WTC11 (cell line): ENCODE results near the gene NTN1. TPM values are rescaled to one million over a fixed set of nuclear protein-coding genes. Genes with fewer than 3 reads are reported as not detected.

Experiments
- ATAC-seq: fragments of 200-7000 bp; cut with Tn5 transposase; 2 replicates; pipeline ENCODE4 v1.10.0; 2021; ENCODE audit warnings: mild to moderate bottlenecking, moderate library complexity
- CTCF ChIA-PET: fragments of 300-600 bp; sonication (Branson Sonifier 250); formaldehyde crosslinking; loops from one replicate; lab custom pipeline; 2021; ENCODE audit warnings: antibody characterized with exemption; lab: Charles Lee
- POLR2A ChIA-PET: fragments of 350-600 bp; sonication (Branson Sonifier 250); formaldehyde crosslinking; loops from one replicate; lab custom pipeline; 2021; ENCODE audit warnings: antibody characterized with exemption; lab: Charles Lee
- DNase-seq: peaks from one replicate; pipeline ENCODE4 v3.0.0; 2021; ENCODE audit warnings: low spot score
- H3K27ac Mint-ChIP-seq: 2 replicates; pipeline ENCODE4 v1.8.0; 2021; ENCODE audit warnings: mixed read lengths
- H3K27me3 Mint-ChIP-seq: 2 replicates; pipeline ENCODE4 v1.8.0; 2021; ENCODE audit warnings: low read depth, mild to moderate bottlenecking, moderate library complexity, mixed read lengths
- H3K36me3 Mint-ChIP-seq: 2 replicates; pipeline ENCODE4 v1.8.0; 2021; ENCODE audit warnings: mixed read lengths
- H3K4me1 Mint-ChIP-seq: 2 replicates; pipeline ENCODE4 v1.8.0; 2022; ENCODE audit warnings: mixed read lengths
- H3K4me3 Mint-ChIP-seq: 2 replicates; pipeline ENCODE4 v1.8.0; 2021; ENCODE audit warnings: mild to moderate bottlenecking, moderate library complexity, mixed read lengths
- H3K9me3 Mint-ChIP-seq: 2 replicates; pipeline ENCODE4 v1.8.0; 2021; ENCODE audit warnings: mixed read lengths
- CBFB ChIP-seq: sonication (generic); formaldehyde crosslinking; IDR thresholded peaks from 2 replicates; pipeline ENCODE4 v1.8.1; 2022; ENCODE audit warnings: mild to moderate bottlenecking, low read depth, missing genetic modification reagents
- FOXP1 ChIP-seq: sonication (generic); formaldehyde crosslinking; IDR thresholded peaks from 2 replicates; pipeline ENCODE4 v1.8.0; 2022; ENCODE audit warnings: missing genetic modification reagents, mild to moderate bottlenecking, moderate library complexity, borderline replicate concordance
- IRF2 ChIP-seq: sonication (generic); formaldehyde crosslinking; IDR thresholded peaks from 2 replicates; pipeline ENCODE4 v1.8.0; 2022; ENCODE audit warnings: low read depth, missing genetic modification reagents, borderline replicate concordance
- JAZF1 ChIP-seq: fragments of 250-450 bp; sonication (Bioruptor Pico); IDR thresholded peaks from 2 replicates; pipeline ENCODE4 v1.9.0; 2021; ENCODE audit warnings: moderate library complexity, mild to moderate bottlenecking, inconsistent platforms
- KAT7 ChIP-seq: sonication (generic); formaldehyde crosslinking; IDR thresholded peaks from 2 replicates; pipeline ENCODE4 v1.8.1; 2023; ENCODE audit warnings: missing genetic modification reagents, mild to moderate bottlenecking, borderline replicate concordance
- NFYB ChIP-seq: sonication (generic); formaldehyde crosslinking; conservative IDR thresholded peaks from 2 replicates; pipeline ENCODE4 v1.8.0; 2022; ENCODE audit warnings: low read depth, missing genetic modification reagents
- NR1H2 ChIP-seq: sonication (generic); formaldehyde crosslinking; IDR thresholded peaks from 2 replicates; pipeline ENCODE4 v1.9.0; 2021; ENCODE audit warnings: mild to moderate bottlenecking, moderate library complexity, missing genetic modification reagents
- RORB ChIP-seq: fragments of 250-450 bp; sonication (Bioruptor Pico); IDR thresholded peaks from 2 replicates; pipeline ENCODE4 v1.9.0; 2021; ENCODE audit warnings: mild to moderate bottlenecking
- SMAD4 ChIP-seq: sonication (generic); formaldehyde crosslinking; IDR thresholded peaks from 2 replicates; pipeline ENCODE4 v1.8.0; 2022; ENCODE audit warnings: mild to moderate bottlenecking, missing genetic modification reagents
- SP1 ChIP-seq: sonication (generic); formaldehyde crosslinking; conservative IDR thresholded peaks from 2 replicates; pipeline ENCODE4 v1.8.1; 2022; ENCODE audit warnings: missing genetic modification reagents
- ZNF138 ChIP-seq: sonication (generic); formaldehyde crosslinking; conservative IDR thresholded peaks from 2 replicates; pipeline ENCODE4 v1.8.1; 2022; ENCODE audit warnings: mild to moderate bottlenecking, moderate library complexity, missing genetic modification reagents
- ZNF219 ChIP-seq: sonication (generic); formaldehyde crosslinking; IDR thresholded peaks from 2 replicates; pipeline ENCODE4 v1.8.0; 2023; ENCODE audit warnings: missing genetic modification reagents, mild to moderate bottlenecking, borderline replicate concordance
- ZNF232 ChIP-seq: sonication (generic); formaldehyde crosslinking; IDR thresholded peaks from 2 replicates; pipeline ENCODE4 v1.8.0; 2022; ENCODE audit warnings: mild to moderate bottlenecking, missing genetic modification reagents
- total RNA-seq: library from RNA; stranded (reverse); gene quantifications from 3 replicates; pipeline ENCODE4 v1.2.3, GENCODE V29; 2021
- TF ChIP-seq, protein P1 (sequence below): sonication (generic); formaldehyde crosslinking; IDR thresholded peaks from 2 replicates; pipeline ENCODE4 v1.8.0; 2022; ENCODE audit warnings: mild to moderate bottlenecking, missing genetic modification reagents
- TF ChIP-seq, protein P2 (sequence below): fragments of 250-450 bp; sonication (Bioruptor Pico); IDR thresholded peaks from 2 replicates; pipeline ENCODE4 v1.9.0; 2021; ENCODE audit warnings: moderate library complexity, mild to moderate bottlenecking, inconsistent platforms, borderline replicate concordance
- TF ChIP-seq, protein P3 (sequence below): sonication (generic); formaldehyde crosslinking; IDR thresholded peaks from 2 replicates; pipeline ENCODE4 v1.8.1; 2023; ENCODE audit warnings: mild to moderate bottlenecking, moderate library complexity, missing genetic modification reagents
- TF ChIP-seq, protein P4 (sequence below): fragments of 250-450 bp; sonication (Bioruptor Pico); IDR thresholded peaks from 2 replicates; pipeline ENCODE4 v1.9.0; 2021; ENCODE audit warnings: mild to moderate bottlenecking, borderline replicate concordance

Gene NTN1
- total RNA-seq, 1 experiment from 2014 or later: 5.5 TPM

DNA sequence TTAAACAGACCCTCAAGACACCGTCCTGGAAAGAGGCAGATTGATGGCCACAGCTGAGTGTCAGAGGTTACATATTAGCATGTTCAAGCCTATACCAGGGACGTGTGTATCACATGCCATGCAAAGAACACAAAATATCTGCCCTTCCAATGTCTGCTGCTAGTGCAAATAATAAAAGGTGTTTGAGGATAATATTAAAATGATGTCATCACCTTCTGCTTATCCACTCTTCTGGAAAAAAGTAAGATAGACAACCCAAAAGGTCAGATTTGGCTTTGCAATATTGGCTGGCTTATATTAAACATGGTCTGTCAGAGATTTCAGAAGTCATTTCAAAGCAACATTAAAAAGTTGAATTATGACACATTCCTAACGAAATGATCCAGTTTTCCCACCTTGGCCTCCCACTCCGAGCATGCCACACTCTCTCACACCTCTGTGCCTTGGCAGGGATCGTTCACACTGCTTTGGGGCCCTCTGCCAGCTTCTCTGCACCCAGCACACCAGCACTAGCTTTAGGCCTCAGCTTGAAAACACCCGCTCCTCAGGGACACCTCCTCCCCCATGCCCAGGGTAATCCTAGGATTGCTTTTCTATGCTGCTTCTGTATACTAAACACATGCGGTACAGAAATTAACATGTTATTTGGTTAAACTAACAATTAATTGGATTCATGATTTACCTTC is 248.2 kb downstream of the NTN1 start:
- Mint-ChIP-seq H3K27me3 (no peaks in the 10 kb centered on the region), H3K4me3 (no peak overlapping the region), H3K4me1 (peaks cover 7% of the 10 kb centered on the region), H3K36me3 (no peaks in the 10 kb centered on the region), H3K9me3 (no peaks in the 10 kb centered on the region), H3K27ac (no peak overlapping the region)
- TF ChIP-seq ZNF232: no peak
- no peak for TF ChIP-seq NR1H2 (CRISPR knock-in tag)
- TF ChIP-seq ZNF138: no peak
- TF ChIP-seq, protein P1, sequence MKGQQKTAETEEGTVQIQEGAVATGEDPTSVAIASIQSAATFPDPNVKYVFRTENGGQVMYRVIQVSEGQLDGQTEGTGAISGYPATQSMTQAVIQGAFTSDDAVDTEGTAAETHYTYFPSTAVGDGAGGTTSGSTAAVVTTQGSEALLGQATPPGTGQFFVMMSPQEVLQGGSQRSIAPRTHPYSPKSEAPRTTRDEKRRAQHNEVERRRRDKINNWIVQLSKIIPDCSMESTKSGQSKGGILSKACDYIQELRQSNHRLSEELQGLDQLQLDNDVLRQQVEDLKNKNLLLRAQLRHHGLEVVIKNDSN: no peak
- no peak for TF ChIP-seq ZNF219 (CRISPR knock-in tag)
- TF ChIP-seq, protein P2, sequence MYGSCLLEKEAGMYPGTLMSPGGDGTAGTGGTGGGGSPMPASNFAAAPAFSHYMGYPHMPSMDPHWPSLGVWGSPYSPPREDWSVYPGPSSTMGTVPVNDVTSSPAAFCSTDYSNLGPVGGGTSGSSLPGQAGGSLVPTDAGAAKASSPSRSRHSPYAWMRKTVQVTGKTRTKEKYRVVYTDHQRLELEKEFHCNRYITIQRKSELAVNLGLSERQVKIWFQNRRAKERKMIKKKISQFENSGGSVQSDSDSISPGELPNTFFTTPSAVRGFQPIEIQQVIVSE (CRISPR knock-in tag): no peak
- TF ChIP-seq KAT7: no peak
- TF ChIP-seq IRF2 (CRISPR knock-in tag): no peak
- no peak for TF ChIP-seq NFYB
- no peak for TF ChIP-seq CBFB (CRISPR knock-in tag)
- TF ChIP-seq RORB (CRISPR knock-in tag): no peak
- TF ChIP-seq SMAD4: no peak
- TF ChIP-seq SP1 (CRISPR knock-in tag): no peak
- TF ChIP-seq, protein P3, sequence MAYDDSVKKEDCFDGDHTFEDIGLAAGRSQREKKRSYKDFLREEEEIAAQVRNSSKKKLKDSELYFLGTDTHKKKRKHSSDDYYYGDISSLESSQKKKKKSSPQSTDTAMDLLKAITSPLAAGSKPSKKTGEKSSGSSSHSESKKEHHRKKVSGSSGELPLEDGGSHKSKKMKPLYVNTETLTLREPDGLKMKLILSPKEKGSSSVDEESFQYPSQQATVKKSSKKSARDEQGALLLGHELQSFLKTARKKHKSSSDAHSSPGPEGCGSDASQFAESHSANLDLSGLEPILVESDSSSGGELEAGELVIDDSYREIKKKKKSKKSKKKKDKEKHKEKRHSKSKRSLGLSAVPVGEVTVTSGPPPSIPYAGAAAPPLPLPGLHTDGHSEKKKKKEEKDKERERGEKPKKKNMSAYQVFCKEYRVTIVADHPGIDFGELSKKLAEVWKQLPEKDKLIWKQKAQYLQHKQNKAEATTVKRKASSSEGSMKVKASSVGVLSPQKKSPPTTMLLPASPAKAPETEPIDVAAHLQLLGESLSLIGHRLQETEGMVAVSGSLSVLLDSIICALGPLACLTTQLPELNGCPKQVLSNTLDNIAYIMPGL (CRISPR knock-in tag): no peak
- DNase-seq: no peak
- ChIA-PET CTCF (no interaction called here), POLR2A (no interaction called here)
- ATAC-seq: no peak

DNA sequence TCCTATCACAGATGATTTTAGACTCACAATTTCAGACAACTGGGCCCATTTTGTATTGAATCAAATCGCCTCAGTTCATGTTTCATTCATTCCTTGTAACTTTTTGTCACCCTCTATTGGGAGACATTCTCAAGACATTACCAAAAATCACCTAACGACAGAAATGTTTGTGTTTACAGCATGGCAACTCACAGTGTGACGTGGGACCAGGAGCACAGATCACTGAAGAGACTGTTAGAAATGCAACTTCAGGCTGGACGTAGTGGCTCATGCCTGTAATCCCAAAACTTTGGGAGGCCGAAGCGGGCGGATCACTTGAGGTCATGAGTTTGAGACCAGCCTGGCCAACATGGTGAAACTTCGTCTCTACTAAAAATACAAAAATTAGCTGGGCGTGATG is 249.6 kb downstream of the NTN1 start:
- peaks cover 7% of the 10 kb centered on the region for H3K4me1 Mint-ChIP-seq
- ChIA-PET POLR2A (no interaction called here), CTCF (no interaction called here)
- H3K9me3 Mint-ChIP-seq: no peaks in the 10 kb centered on the region
- no peak for DNase-seq
- TF ChIP-seq FOXP1 (CRISPR knock-in tag): no peak
- no peak for TF ChIP-seq IRF2 (CRISPR knock-in tag)
- TF ChIP-seq JAZF1 (CRISPR knock-in tag): no peak
- TF ChIP-seq, protein P4, sequence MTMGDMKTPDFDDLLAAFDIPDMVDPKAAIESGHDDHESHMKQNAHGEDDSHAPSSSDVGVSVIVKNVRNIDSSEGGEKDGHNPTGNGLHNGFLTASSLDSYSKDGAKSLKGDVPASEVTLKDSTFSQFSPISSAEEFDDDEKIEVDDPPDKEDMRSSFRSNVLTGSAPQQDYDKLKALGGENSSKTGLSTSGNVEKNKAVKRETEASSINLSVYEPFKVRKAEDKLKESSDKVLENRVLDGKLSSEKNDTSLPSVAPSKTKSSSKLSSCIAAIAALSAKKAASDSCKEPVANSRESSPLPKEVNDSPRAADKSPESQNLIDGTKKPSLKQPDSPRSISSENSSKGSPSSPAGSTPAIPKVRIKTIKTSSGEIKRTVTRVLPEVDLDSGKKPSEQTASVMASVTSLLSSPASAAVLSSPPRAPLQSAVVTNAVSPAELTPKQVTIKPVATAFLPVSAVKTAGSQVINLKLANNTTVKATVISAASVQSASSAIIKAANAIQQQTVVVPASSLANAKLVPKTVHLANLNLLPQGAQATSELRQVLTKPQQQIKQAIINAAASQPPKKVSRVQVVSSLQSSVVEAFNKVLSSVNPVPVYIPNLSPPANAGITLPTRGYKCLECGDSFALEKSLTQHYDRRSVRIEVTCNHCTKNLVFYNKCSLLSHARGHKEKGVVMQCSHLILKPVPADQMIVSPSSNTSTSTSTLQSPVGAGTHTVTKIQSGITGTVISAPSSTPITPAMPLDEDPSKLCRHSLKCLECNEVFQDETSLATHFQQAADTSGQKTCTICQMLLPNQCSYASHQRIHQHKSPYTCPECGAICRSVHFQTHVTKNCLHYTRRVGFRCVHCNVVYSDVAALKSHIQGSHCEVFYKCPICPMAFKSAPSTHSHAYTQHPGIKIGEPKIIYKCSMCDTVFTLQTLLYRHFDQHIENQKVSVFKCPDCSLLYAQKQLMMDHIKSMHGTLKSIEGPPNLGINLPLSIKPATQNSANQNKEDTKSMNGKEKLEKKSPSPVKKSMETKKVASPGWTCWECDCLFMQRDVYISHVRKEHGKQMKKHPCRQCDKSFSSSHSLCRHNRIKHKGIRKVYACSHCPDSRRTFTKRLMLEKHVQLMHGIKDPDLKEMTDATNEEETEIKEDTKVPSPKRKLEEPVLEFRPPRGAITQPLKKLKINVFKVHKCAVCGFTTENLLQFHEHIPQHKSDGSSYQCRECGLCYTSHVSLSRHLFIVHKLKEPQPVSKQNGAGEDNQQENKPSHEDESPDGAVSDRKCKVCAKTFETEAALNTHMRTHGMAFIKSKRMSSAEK (CRISPR knock-in tag): no peak
- TF ChIP-seq, all 79 proteins: peak for 0
- H3K27me3 Mint-ChIP-seq: no peaks in the 10 kb centered on the region
- no peak overlapping the region for H3K27ac Mint-ChIP-seq
- no peaks in the 10 kb centered on the region for H3K36me3 Mint-ChIP-seq
- H3K4me3 Mint-ChIP-seq: no peak overlapping the region
- no peak for ATAC-seq
